Mucosa of stomach (tissue), 1 donor: ENCODE measurements around the gene CNOT1.

ENCODE experiments used
- H3K27me3 ChIP-seq: one replicate; pipeline ENCODE4 v1.7.0; 2013; ENCODE audit warnings: mild to moderate bottlenecking, low read length; ENCODE audit not compliant: control insufficient read depth, insufficient read depth
- H3K36me3 ChIP-seq: one replicate; pipeline ENCODE4 v1.7.0; 2013; ENCODE audit warnings: low read length; ENCODE audit not compliant: control insufficient read depth, insufficient read depth
- H3K4me1 ChIP-seq: one replicate; pipeline ENCODE4 v1.7.0; 2013; ENCODE audit warnings: mild to moderate bottlenecking, low read length; ENCODE audit not compliant: control insufficient read depth, insufficient read depth
- H3K4me3 ChIP-seq: one replicate; pipeline ENCODE4 v1.7.0; 2013; ENCODE audit warnings: low read length
- H3K9ac ChIP-seq: one replicate; pipeline ENCODE4 v1.7.0; 2013; ENCODE audit warnings: mild to moderate bottlenecking, low read length, moderate library complexity
- H3K9me3 ChIP-seq: one replicate; pipeline ENCODE4 v1.7.0; 2013; ENCODE audit warnings: mild to moderate bottlenecking, low read length, moderate library complexity; ENCODE audit not compliant: control insufficient read depth
- donor health status: Pancreatic carcinoma.

CNOT1 gene

GRCh38 chr16:58510097-58510775 lies 119.4 kb downstream of the CNOT1 start:
- H3K36me3 ChIP-seq: no peaks in the 10 kb centered on the region
- H3K4me1 ChIP-seq: peaks cover 9% of the 10 kb centered on the region
- H3K27me3 ChIP-seq: no peaks in the 10 kb centered on the region
- no peaks in the 10 kb centered on the region for H3K9me3 ChIP-seq
- H3K4me3 ChIP-seq: no peak overlapping the region
- no peak overlapping the region for H3K9ac ChIP-seq

GRCh38 chr16:58509256-58510096 lies 120.2 kb downstream of the CNOT1 start:
- Histone ChIP-seq H3K36me3 (no peaks in the 10 kb centered on the region), H3K9me3 (no peaks in the 10 kb centered on the region), H3K9ac (no peak overlapping the region), H3K4me1 (peaks cover 2% of the 10 kb centered on the region), H3K27me3 (no peaks in the 10 kb centered on the region), H3K4me3 (no peak overlapping the region)

- Histone ChIP-seq H3K27me3 (no peaks in the 10 kb centered on the region), H3K9me3 (no peaks in the 10 kb centered on the region), H3K9ac (no peak overlapping the region), H3K4me3 (no peak overlapping the region), H3K36me3 (no peaks in the 10 kb centered on the region), H3K4me1 (no peaks in the 10 kb centered on the region)
Measured at GRCh38 chr16:58508671-58509251, 120.9 kb downstream of the CNOT1 start.

GRCh38 chr16:58507963-58508670 lies 121.5 kb downstream of the CNOT1 start:
- H3K36me3 ChIP-seq: no peaks in the 10 kb centered on the region
- no peaks in the 10 kb centered on the region for H3K4me1 ChIP-seq
- peaks cover 4% of the 10 kb centered on the region for H3K27me3 ChIP-seq
- no peaks in the 10 kb centered on the region for H3K9me3 ChIP-seq
- no peak overlapping the region for H3K9ac ChIP-seq
- no peak overlapping the region for H3K4me3 ChIP-seq

GRCh38 chr16:58507195-58507962 lies 122.2 kb downstream of the CNOT1 start:
- H3K36me3 ChIP-seq: no peaks in the 10 kb centered on the region
- peaks cover 9% of the 10 kb centered on the region for H3K27me3 ChIP-seq
- H3K9ac ChIP-seq: no peak overlapping the region
- H3K9me3 ChIP-seq: no peaks in the 10 kb centered on the region
- no peak overlapping the region for H3K4me3 ChIP-seq
- no peaks in the 10 kb centered on the region for H3K4me1 ChIP-seq

GRCh38 chr16:58506241-58507194 lies 123.1 kb downstream of the CNOT1 start:
- H3K27me3 ChIP-seq: peaks cover 18% of the 10 kb centered on the region
- H3K4me1 ChIP-seq: peaks cover 7% of the 10 kb centered on the region
- H3K36me3 ChIP-seq: no peaks in the 10 kb centered on the region
- no peak overlapping the region for H3K4me3 ChIP-seq
- H3K9ac ChIP-seq: no peak overlapping the region
- H3K9me3 ChIP-seq: no peaks in the 10 kb centered on the region

GRCh38 chr16:58503863-58504688 lies 125.5 kb downstream of the CNOT1 start:
- no peak overlapping the region for H3K9ac ChIP-seq
- H3K4me1 ChIP-seq: peaks cover 25% of the 10 kb centered on the region
- no peaks in the 10 kb centered on the region for H3K9me3 ChIP-seq
- peaks cover 39% of the 10 kb centered on the region for H3K27me3 ChIP-seq
- H3K4me3 ChIP-seq: no peak overlapping the region
- H3K36me3 ChIP-seq: no peaks in the 10 kb centered on the region

- Histone ChIP-seq H3K36me3 (no peaks in the 10 kb centered on the region), H3K27me3 (peaks cover 42% of the 10 kb centered on the region), H3K9ac (no peak overlapping the region), H3K9me3 (no peaks in the 10 kb centered on the region), H3K4me1 (peaks cover 25% of the 10 kb centered on the region), H3K4me3 (no peak overlapping the region)
Measured at GRCh38 chr16:58503166-58503862, 126.3 kb downstream of the CNOT1 start.

GRCh38 chr16:58502217-58502921 lies 127.3 kb downstream of the CNOT1 start:
- H3K9ac ChIP-seq: no peak overlapping the region
- H3K9me3 ChIP-seq: no peaks in the 10 kb centered on the region
- no peak overlapping the region for H3K4me3 ChIP-seq
- peaks cover 25% of the 10 kb centered on the region for H3K4me1 ChIP-seq
- no peaks in the 10 kb centered on the region for H3K36me3 ChIP-seq
- H3K27me3 ChIP-seq: peaks cover 42% of the 10 kb centered on the region
